NT2/D1 (cell line): ENCODE measurements around the gene KLF14.

Experiments used
- DNase-seq: peaks from one replicate; pipeline ENCODE4 v3.0.0-alpha.2; 2011; ENCODE audit warnings: low read depth, low spot score
- H3K27me3 ChIP-seq: 2 replicates; pipeline ENCODE4 v1.6.0; 2011; ENCODE audit warnings: mild to moderate bottlenecking; ENCODE audit not compliant: insufficient read length, insufficient read depth
- H3K36me3 ChIP-seq: 2 replicates; pipeline ENCODE4 v1.6.1; 2011; ENCODE audit warnings: mild to moderate bottlenecking, low read length, mixed read lengths; ENCODE audit not compliant: insufficient read depth, insufficient read length
- H3K4me1 ChIP-seq: 2 replicates; pipeline ENCODE4 v1.5.1; 2011; ENCODE audit not compliant: insufficient read depth, insufficient read length
- H3K4me3 ChIP-seq: 2 replicates; pipeline ENCODE4 v1.5.1; 2011; ENCODE audit warnings: low read depth; ENCODE audit not compliant: insufficient read length
- H3K9ac ChIP-seq: 2 replicates; pipeline ENCODE4 v1.6.0; 2011; ENCODE audit warnings: low read depth; ENCODE audit not compliant: insufficient read length
- H3K9me3 ChIP-seq: 2 replicates; pipeline ENCODE4 v1.5.1; 2011; ENCODE audit warnings: mild to moderate bottlenecking, low read length; ENCODE audit not compliant: insufficient read depth
- SUZ12 ChIP-seq: IDR thresholded peaks from 2 replicates; pipeline ENCODE4 v1.6.1; 2011; ENCODE audit not compliant: insufficient read length, insufficient read depth; ENCODE audit errors: extremely low read depth
- YY1 ChIP-seq: IDR thresholded peaks from 2 replicates; pipeline ENCODE4 v1.6.1; 2011; ENCODE audit not compliant: insufficient read length, insufficient read depth
- ZNF274 ChIP-seq: IDR thresholded peaks from 2 replicates; pipeline ENCODE4 v1.6.1; 2011; ENCODE audit warnings: mild to moderate bottlenecking, low read depth, low read length

The KLF14 gene

DNA sequence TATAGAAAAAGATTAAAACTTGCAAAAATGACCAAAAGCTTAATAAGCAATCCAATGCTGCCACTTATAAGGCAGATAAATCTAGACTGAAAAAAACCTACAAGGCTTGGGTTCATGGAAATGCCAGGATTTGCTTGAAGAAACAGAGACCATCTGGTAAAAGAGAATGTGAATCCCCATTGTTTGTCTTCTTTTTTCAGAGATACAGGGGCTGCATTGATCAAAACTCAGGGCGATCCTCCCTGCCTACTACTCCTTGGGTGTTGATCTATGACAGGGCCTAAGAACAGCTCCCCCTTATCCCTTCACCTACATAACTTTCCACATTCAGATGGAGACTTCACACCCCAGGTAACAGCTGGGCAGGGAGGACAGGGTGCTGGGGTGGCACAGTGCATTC is 44.3 kb downstream of the KLF14 start:
- Histone ChIP-seq H3K9me3 (peaks cover 24% of the 10 kb centered on the region), H3K9ac (no peak overlapping the region), H3K36me3 (no peaks in the 10 kb centered on the region), H3K27me3 (no peaks in the 10 kb centered on the region), H3K4me3 (no peak overlapping the region), H3K4me1 (no peaks in the 10 kb centered on the region)
- TF ChIP-seq SUZ12 (no peak), ZNF274 (no peak), YY1 (no peak)
- DNase-seq: no peak

DNA sequence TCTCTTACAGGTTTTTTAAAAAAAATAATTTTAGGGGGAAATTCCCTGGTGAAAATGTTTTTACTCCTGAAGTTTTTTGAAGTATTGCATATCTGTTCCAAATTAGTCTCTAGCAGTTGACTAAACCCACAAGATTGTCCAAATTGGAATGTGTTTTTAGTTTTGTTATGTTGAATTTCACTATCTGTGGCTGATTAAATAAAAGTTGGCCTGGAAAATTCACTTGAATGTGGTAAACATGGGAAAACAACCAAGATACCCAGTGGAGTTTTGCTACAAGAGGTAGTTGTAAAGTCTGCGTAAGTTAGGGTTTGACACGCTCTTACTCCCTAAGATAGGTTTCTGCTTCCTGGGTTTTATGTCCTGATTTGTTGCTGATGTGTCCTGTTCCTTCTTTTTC is 51.0 kb downstream of the KLF14 start:
- Histone ChIP-seq H3K4me1 (no peaks in the 10 kb centered on the region), H3K9me3 (no peaks in the 10 kb centered on the region), H3K4me3 (no peak overlapping the region), H3K27me3 (no peaks in the 10 kb centered on the region), H3K9ac (no peak overlapping the region), H3K36me3 (no peaks in the 10 kb centered on the region)
- TF ChIP-seq SUZ12 (no peak), YY1 (no peak), ZNF274 (no peak)
- no peak for DNase-seq
